ENCODE results near the gene RASL12.
A peak's percentile ranks its signal among the peaks of the same experiment; 100 is the strongest.
"Not testable (repeated sequence)": the region's sequence is repeated elsewhere in the genome, so short reads cannot be mapped to it uniquely, and the experiment has no call there.

Gene RASL12

GRCh38 chr15:65076486-65077290 lies 8.9 kb upstream of the RASL12 start, which contains the start of gene KBTBD13:
Gene KBTBD13, plus strand, starts transcription at chr15:65076746. Its CDS starts 70 bp downstream, at chr15:65076816.
- DNase-seq: no peak

- DNase-seq: not testable (repeated sequence)
Observed at GRCh38 chr15:65075607-65076395, 8.0 kb upstream of the RASL12 start.

- not testable (repeated sequence) for DNase-seq
Observed at GRCh38 chr15:65074946-65075345, 7.2 kb upstream of the RASL12 start.

GRCh38 chr15:65072617-65073016 lies 4.8 kb upstream of the RASL12 start:
- DNase-seq: no peak

- DNase-seq: no peak
Observed at GRCh38 chr15:65072027-65072426, 4.2 kb upstream of the RASL12 start.

GRCh38 chr15:65071381-65071811 lies 3.6 kb upstream of the RASL12 start:
- peak in 8 of 56 donors; percentile 21 to 57 (median 42) for DNase-seq

- no peak for DNase-seq
Observed at GRCh38 chr15:65069779-65070546, 2.2 kb upstream of the RASL12 start.

- no peak for DNase-seq
Observed at GRCh38 chr15:65069179-65069578, 1.4 kb upstream of the RASL12 start.

- peak in 1 of 56 donors; percentile 30 for DNase-seq
Observed at GRCh38 chr15:65068403-65068788, 605 bp upstream of the RASL12 start.

- no peak for DNase-seq
Observed at GRCh38 chr15:65067317-65067644, 510 bp downstream of the RASL12 start.

GRCh38 chr15:65066635-65067316 lies 1.0 kb downstream of the RASL12 start:
- DNase-seq: no peak

- no peak for DNase-seq
Observed at GRCh38 chr15:65066001-65066634, 1.7 kb downstream of the RASL12 start.

GRCh38 chr15:65062726-65063125 lies 5.1 kb downstream of the RASL12 start:
- no peak for DNase-seq

GRCh38 chr15:65062061-65062460 lies 5.7 kb downstream of the RASL12 start:
- DNase-seq: no peak

- peak in 41 of 56 donors; percentile 27 to 80 (median 58) for DNase-seq
Observed at GRCh38 chr15:65060641-65061397, 7.0 kb downstream of the RASL12 start.

GRCh38 chr15:65059931-65060596 lies 7.7 kb downstream of the RASL12 start:
- no peak for DNase-seq

GRCh38 chr15:65059369-65059750 lies 8.4 kb downstream of the RASL12 start:
- DNase-seq: no peak

GRCh38 chr15:65058394-65059368 lies 9.1 kb downstream of the RASL12 start:
- peak in 27 of 56 donors; percentile 16 to 73 (median 46) for DNase-seq
